ENCODE results near the gene SIDT2.

Gene SIDT2

DNA sequence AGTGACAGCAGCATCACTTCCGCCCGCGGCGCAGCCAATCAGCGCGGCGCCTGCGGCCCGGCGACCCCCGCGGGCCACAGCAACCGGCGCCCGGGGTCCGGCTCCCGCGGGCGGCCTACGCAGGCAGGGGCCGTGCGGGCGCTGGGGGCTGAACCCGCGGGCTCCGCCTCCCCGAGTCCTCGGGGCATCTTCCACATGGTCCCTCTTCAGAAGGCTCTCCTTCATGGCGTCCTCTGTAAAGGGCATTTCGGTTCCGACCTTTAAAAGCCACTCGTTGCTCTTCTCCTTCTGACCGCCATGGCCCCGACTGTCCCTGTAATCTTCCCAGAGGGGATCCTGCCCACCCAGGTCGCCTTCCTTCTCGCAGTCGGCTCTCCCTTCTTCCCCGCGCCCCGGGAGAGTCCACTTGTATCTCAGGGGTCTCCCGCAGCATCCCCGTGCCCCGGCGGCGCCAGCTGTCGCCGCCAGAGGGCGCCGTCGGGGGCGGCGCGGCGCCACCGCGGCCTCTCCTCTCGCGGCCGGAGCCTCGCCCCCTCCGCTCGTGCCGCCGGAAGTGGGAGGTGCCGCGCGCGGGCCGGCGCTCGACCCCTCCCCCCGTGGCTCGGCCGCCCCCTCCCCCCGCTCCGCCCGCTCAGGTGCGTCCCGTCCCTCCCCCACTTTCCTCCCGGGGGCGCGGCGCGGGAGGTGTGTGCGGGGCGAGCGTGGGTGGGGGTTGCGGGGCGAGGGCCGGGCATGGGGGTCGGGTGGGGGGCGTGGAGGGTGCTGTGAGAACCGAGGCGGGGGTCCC, 53.7 kb downstream of the SIDT2 start, which contains the start of gene RNF214:
RNF214 (plus strand) TSS at position 580 of the 787 bp plus-strand sequence. CDS start 1,602 bp downstream, outside the sequence.
- no peak for TF ChIP-seq OSR1 (CRISPR knock-in tag; IDR thresholded peaks at IDR 0.05)
- TF ChIP-seq CSRNP3 (CRISPR knock-in tag; IDR thresholded peaks at IDR 0.05) = no peak
- TF ChIP-seq ZNF70 (CRISPR knock-in tag; IDR thresholded peaks at IDR 0.05) = no peak
- TF ChIP-seq RARB (CRISPR knock-in tag; IDR thresholded peaks at IDR 0.05) = no peak
- no peak for TF ChIP-seq ARNTL (CRISPR knock-in tag; IDR thresholded peaks at IDR 0.05; ENCODE audit: borderline replicate concordance, low read depth)
- TF ChIP-seq TCF4 (CRISPR knock-in tag; IDR thresholded peaks at IDR 0.05; ENCODE audit: borderline replicate concordance) = no peak
- no peak for TF ChIP-seq ESRRG (CRISPR knock-in tag; IDR thresholded peaks at IDR 0.05)
- TF ChIP-seq SNAI2 (CRISPR knock-in tag; IDR thresholded peaks at IDR 0.05) = no peak
- no peak for TF ChIP-seq PPARA (CRISPR knock-in tag; IDR thresholded peaks at IDR 0.05; ENCODE audit: borderline replicate concordance)
- TF ChIP-seq GLIS3 (CRISPR knock-in tag; IDR thresholded peaks at IDR 0.05) = no peak
- TF ChIP-seq ISL1 (CRISPR knock-in tag; IDR thresholded peaks at IDR 0.05) = no peak
- TF ChIP-seq ZNF8 (CRISPR knock-in tag; IDR thresholded peaks at IDR 0.05) = no peak
- TF ChIP-seq, protein P1, sequence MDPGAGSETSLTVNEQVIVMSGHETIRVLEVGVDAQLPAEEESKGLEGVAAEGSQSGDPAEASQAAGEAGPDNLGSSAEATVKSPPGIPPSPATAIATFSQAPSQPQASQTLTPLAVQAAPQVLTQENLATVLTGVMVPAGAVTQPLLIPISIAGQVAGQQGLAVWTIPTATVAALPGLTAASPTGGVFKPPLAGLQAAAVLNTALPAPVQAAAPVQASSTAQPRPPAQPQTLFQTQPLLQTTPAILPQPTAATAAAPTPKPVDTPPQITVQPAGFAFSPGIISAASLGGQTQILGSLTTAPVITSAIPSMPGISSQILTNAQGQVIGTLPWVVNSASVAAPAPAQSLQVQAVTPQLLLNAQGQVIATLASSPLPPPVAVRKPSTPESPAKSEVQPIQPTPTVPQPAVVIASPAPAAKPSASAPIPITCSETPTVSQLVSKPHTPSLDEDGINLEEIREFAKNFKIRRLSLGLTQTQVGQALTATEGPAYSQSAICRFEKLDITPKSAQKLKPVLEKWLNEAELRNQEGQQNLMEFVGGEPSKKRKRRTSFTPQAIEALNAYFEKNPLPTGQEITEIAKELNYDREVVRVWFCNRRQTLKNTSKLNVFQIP (CRISPR knock-in tag; IDR thresholded peaks at IDR 0.05; ENCODE audit: borderline replicate concordance, low read depth) = no peak
- peak; percentile 87 for ATAC-seq

DNA sequence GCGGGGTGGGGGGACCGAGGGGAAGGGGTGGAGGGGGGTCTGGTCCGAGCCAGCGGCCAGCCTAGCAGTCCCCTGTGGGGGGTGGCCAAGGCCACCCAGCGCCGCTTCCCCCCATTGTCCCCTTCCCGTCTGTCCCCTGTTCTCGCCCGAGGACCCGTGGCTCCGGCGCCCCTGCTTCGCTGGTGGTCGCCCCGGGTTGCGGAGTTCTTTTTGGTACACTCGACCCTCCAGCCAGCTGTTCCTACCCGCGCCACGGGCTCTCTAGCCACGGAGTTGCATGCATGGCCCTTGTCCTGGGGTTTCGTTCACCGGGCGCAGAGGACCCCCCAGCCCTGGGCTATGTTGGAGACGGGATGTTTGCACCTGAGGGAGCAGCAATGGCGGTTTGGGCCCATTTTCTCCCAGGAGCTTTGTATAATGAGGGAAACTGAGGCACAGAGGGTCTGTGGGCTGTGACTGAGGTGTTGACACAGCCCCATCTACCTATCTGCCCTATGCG, 54.4 kb downstream of the SIDT2 start:
- TF ChIP-seq TOX (CRISPR knock-in tag; IDR thresholded peaks at IDR 0.05; ENCODE audit: borderline replicate concordance) (no peak), ZC3H10 (CRISPR knock-in tag; IDR thresholded peaks at IDR 0.05) (no peak), ZFP30 (CRISPR knock-in tag; IDR thresholded peaks at IDR 0.05) (no peak), ESRRG (CRISPR knock-in tag; IDR thresholded peaks at IDR 0.05) (no peak), CSDC2 (CRISPR knock-in tag; IDR thresholded peaks at IDR 0.05) (no peak), OSR1 (CRISPR knock-in tag; IDR thresholded peaks at IDR 0.05) (no peak), CSRNP3 (CRISPR knock-in tag; IDR thresholded peaks at IDR 0.05) (no peak), BACH2 (CRISPR knock-in tag; IDR thresholded peaks at IDR 0.05; ENCODE audit: borderline replicate concordance) (no peak)
- ATAC-seq = peak; percentile 47

DNA sequence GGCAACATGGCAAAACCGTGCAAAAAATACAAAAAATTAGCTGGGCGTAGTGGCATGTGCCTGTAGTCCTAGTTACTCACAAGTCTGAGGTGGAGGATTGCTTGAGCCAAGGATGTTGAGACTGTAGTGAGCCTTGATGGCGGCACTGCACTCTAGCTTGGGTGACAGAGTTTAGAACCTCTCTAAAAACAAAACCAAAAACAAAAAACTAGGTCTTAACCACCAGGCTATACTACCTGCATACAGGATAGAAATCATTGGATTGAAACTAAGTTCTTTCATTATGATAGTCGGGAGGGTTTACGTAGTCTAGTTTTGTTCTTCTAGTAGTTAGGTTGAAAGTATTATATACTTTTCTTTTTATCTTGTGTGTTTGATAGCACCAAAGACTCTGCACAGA, 59.7 kb downstream of the SIDT2 start:
- TF ChIP-seq ZNF565 (CRISPR knock-in tag; conservative IDR thresholded peaks at IDR 0.05; ENCODE audit: low read depth) (no peak), ISL1 (CRISPR knock-in tag; IDR thresholded peaks at IDR 0.05) (no peak), ARNTL (CRISPR knock-in tag; IDR thresholded peaks at IDR 0.05; ENCODE audit: borderline replicate concordance, low read depth) (no peak), SNAI2 (CRISPR knock-in tag; IDR thresholded peaks at IDR 0.05) (no peak), PPARA (CRISPR knock-in tag; IDR thresholded peaks at IDR 0.05; ENCODE audit: borderline replicate concordance) (no peak), ZC3H10 (CRISPR knock-in tag; IDR thresholded peaks at IDR 0.05) (no peak), PATZ1 (CRISPR knock-in tag; IDR thresholded peaks at IDR 0.05; ENCODE audit: borderline replicate concordance) (no peak), ZNF8 (CRISPR knock-in tag; IDR thresholded peaks at IDR 0.05) (no peak)
- TF ChIP-seq, protein P1 (CRISPR knock-in tag; IDR thresholded peaks at IDR 0.05; ENCODE audit: borderline replicate concordance, low read depth) = no peak
- ATAC-seq = no peak

Measured in SK-N-SH treated with all-trans-retinoic acid at 6 μM for 48 hours (cell line).